K562 (cell line): ENCODE data around the gene GMDS.

ENCODE experiments used
- ARID4B ChIP-seq: sonication (generic); formaldehyde crosslinking; IDR thresholded peaks from 2 replicates; pipeline ENCODE4 v1.8.0; 2022; ENCODE audit warnings: mild to moderate bottlenecking, missing genetic modification reagents
- BACH1 ChIP-seq: fragments of 200-800 bp; sonication (Bioruptor generic); IDR thresholded peaks from 2 replicates; pipeline ENCODE4 v1.6.1; 2016; ENCODE audit warnings: missing genetic modification characterization, missing compliant biosample characterization
- BHLHE40 ChIP-seq: IDR thresholded peaks from 2 replicates; pipeline ENCODE4 v1.6.1; 2011; ENCODE audit warnings: low read length, improper control_type of control experiment
- CHD7 ChIP-seq: fragments of 200-600 bp; sonication (generic); IDR thresholded peaks from one replicate; pipeline ENCODE4 v1.6.1; 2012; ENCODE audit warnings: mild to moderate bottlenecking, low read depth, low read length, inconsistent platforms
- CTCF ChIP-seq, 3 experiments: IDR thresholded peaks in 2 of 3; conservative IDR thresholded peaks in 1 of 3; 2 replicates each; pipeline ENCODE4 v1.5.1; 2011 to 2012; ENCODE audit warnings: low read length in 3 of 3, mild to moderate bottlenecking in 3 of 3, control low read depth in 2 of 3, improper control_type of control experiment in 1 of 3, inconsistent platforms in 1 of 3, low read depth in 1 of 3, mixed read lengths in 1 of 3, moderate library complexity in 1 of 3; ENCODE audit not compliant: insufficient read depth in 2 of 3
- EP300 ChIP-seq: IDR thresholded peaks from 2 replicates; pipeline ENCODE4 v1.6.1; 2012; ENCODE audit warnings: low read length, improper control_type of control experiment
- EZH2 ChIP-seq: IDR thresholded peaks from 2 replicates; pipeline ENCODE4 v1.6.1; 2012; ENCODE audit warnings: low read depth, mild to moderate bottlenecking, inconsistent platforms, low read length, borderline replicate concordance
- GATAD2B ChIP-seq: fragments of 450-650 bp; IDR thresholded peaks from 2 replicates; pipeline ENCODE4 v1.6.1; 2017; ENCODE audit warnings: mild to moderate bottlenecking, borderline replicate concordance
- ZNF253 ChIP-seq: fragments of 250-450 bp; sonication (Bioruptor Pico); conservative IDR thresholded peaks from 2 replicates; pipeline ENCODE4 v1.6.1; 2021; ENCODE audit warnings: mild to moderate bottlenecking
- ZNF311 ChIP-seq: fragments of 250-450 bp; sonication (Bioruptor Pico); IDR thresholded peaks from 2 replicates; pipeline ENCODE4 v1.4.0; 2020; ENCODE audit warnings: mild to moderate bottlenecking, moderate library complexity
- ZNF398 ChIP-seq: fragments of 250-450 bp; sonication (Bioruptor Pico); IDR thresholded peaks from 2 replicates; pipeline ENCODE4 v1.8.0; 2021; ENCODE audit warnings: moderate library complexity, mild to moderate bottlenecking, inconsistent platforms
- ZNF507 ChIP-seq: conservative IDR thresholded peaks from 2 replicates; pipeline ENCODE4 v1.6.1; 2017; ENCODE audit warnings: missing genetic modification characterization, missing compliant biosample characterization
- ZZZ3 ChIP-seq: fragments of 450-650 bp; IDR thresholded peaks from 2 replicates; pipeline ENCODE4 v1.6.1; 2016; ENCODE audit warnings: antibody characterized with exemption, mild to moderate bottlenecking, moderate library complexity

- TF ChIP-seq ZNF311 (CRISPR knock-in tag) (no peak), BHLHE40 (no peak), GATAD2B (no peak), ARID4B (no peak), ZNF253 (CRISPR knock-in tag) (no peak), ZNF507 (no peak), CTCF (IDR thresholded peaks at IDR 0.05 in 2 of 3, conservative IDR thresholded peaks at IDR 0.05 in 1 of 3; ENCODE audit: insufficient read depth in 2 of 3, low read depth in 1 of 3, low read length in 3 of 3) (no peak), EP300 (no peak), ZZZ3 (no peak), ZNF398 (CRISPR knock-in tag) (no peak), BACH1 (tag) (no peak), EZH2 (no peak), CHD7 (no peak)
Observed at GRCh38 chr6:1667805-1668175, 577.6 kb downstream of the GMDS start.
